ENCODE data around the gene KDM7A.

The KDM7A gene

DNA sequence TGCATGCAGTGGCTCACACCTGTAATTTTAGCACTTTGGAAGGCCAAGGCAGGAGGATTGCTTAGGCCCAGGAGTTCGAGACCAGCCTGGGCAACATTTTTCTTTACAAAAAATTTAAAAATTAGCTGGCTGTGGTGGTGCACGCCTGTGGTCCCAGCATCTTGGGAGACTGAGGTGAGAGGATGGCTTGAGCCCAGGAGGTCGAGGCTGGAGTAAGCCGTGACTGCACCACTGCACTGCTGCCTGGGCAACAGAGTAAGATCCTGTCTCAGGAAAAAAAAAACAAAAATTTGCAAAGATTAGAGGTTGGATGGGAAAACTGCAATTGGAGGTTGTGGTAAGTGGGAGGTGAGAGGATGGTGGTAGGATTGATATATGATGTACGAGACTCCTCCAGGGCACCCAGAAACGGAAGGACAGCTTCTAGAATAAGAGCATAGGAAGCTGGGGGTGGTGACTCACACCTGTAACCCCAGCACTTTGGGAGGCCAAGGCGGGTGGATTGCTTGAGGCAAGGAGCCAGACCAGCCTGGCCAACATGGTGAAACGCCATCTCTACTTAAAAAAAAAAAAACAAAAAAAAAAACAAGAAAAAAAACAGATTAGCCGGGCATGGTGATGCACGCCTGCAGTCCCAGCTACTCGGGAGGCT, 94.9 kb downstream of the KDM7A start:
- no peak for DNase-seq

DNA sequence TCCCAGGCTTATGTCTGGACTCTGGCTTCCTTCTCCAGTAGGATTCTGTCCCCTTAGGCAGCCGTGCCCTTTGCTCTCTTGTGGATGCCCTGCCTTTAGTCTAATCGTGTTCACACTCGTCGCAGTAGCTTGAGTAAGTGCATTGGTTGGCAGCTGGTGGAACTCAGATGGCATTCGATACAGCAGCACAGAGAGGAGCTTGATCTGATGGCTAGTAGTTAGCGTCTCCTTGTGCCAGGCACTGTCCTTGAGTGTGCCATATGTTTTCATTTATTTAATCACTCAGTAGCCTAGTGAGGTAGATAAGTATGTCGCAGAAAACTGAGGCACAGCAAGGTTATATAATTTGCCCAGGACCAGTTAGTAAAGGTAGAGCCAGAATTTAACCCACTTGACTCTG, 95.9 kb downstream of the KDM7A start:
- no peak for DNase-seq

DNA sequence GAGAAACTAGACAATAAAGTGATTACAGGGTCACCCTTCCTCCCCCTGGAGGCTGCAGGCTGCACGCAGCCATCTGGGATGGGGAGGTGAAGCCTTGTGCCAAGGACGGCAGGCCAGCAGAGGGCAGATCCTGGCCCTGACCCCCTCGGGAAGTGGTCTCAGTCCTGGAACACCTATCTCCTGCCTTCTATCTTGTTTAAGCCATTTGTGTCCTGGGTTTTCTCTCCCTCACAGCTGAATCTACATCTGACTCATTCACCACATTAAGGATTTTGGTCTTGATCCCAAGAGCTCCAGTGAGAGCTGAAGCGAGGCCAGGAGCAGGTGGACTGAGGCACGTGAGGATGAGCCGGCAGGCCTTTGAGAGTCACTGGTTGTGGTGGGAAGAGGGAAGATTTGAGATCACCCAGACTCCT, 97.7 kb downstream of the KDM7A start:
- DNase-seq: no peak

- no peak for DNase-seq
Measured at GRCh38 chr7:140078392-140078791, 98.4 kb downstream of the KDM7A start.

DNA sequence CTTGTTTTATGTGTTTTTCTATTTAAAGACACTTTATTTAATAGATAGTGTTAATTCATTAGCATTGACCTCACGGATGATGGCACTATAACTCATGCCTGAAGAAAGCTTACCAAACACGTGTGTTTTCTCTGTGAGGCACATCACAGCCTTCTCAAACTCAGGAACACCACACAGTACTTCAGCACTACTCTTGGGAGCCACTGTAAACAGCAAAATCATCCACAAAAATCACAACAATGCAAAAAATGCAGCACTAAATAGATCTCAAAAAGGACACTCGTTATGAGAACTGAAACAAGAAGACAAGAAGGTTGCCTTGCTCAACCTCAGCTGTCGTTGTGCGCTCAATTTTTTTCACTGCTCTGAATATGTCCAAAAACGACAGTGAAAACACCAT, 102.0 kb downstream of the KDM7A start:
- DNase-seq: no peak

- DNase-seq: no peak
Measured at GRCh38 chr7:140070546-140070945, 106.2 kb downstream of the KDM7A start.

- DNase-seq: no peak
Measured at GRCh38 chr7:140069298-140069949, 107.4 kb downstream of the KDM7A start.

DNA sequence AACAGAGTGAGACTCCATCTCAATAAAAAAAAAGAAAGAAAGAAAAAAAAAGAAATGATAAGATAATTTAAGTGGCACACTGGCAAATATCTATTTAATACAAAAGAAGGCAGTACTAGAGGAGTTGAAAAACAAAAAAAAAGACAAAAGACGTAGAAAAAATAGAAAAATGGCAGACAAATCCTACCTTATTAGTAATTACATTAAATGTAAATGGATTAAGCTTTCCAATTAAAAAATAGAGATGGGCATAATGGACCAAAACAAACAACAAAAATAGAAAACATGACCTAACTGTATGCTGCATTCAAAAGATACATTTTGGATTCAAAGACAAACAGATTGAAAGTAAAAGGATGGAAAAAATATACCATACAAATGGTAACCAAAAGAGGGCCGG, 108.8 kb downstream of the KDM7A start:
- no peak for DNase-seq

- DNase-seq: no peak
Measured at GRCh38 chr7:140067052-140067451, 109.7 kb downstream of the KDM7A start.

- peak; percentile 91 for DNase-seq
Measured at GRCh38 chr7:140062528-140063299, 114.1 kb downstream of the KDM7A start, which contains the start of gene PARP12. TSS of gene PARP12 (minus strand) at chr7:140062951. CDS start at chr7:140062847, 104 bp downstream.

DNA sequence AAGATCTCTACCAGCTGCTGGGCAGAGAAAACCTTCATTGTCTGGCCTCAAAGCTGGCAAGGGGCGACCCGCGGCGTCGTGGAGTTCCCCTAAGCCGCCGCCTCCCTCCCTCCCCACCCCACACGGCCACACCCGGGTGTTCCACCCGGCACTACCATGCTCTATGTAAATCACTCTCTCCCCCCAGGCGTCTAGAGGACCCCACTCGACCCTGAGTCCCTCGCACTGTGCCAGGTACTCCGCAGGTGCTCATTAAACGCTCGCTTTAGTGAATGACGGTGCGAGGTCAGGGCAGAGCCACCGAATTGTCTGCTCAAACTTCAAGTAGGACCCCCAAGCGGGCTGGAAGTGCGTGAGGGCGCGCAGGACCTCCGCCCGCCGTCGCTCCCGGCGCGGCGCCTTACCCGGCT, 114.7 kb downstream of the KDM7A start:
- peak; percentile 38 for DNase-seq

GRCh38 chr7:140061607-140061930, 115.2 kb downstream of the KDM7A start:
- no peak for DNase-seq

DNA sequence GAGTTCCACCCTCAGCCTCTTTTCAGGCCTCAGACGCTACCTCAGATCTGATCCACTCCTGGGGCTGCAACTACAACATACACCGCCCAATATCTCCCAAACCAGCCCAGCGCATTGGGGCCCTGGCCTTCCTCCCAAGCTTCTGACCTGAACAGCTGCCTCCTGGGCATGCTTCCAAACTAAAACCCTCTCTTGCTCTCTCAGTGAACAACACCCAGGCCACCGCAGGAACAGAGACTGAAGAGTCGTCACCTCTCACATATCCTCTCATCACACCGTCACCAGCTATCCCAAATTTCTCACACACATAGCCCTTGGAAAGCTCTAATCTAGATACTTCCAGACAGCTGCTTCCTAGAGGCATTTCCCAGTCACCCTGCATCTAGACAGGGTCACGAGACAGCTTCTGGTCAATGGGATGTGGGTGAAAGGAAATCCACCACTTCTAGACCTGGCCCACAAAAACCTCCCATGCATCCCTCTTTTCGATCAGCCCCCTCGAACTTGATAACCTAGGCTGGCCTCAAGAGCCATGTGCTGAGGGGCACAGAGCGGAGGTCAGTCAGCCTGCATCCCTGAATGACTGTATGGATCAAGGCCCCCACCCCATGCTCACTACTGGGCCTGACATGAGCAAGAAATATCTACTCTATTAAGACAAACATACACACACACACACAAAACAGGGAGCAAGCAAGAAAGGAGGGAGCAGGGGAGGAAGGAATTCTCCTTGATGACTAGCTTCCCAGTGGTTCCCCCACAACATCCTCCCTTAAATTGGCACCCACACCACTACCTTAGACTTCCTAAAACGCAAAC, 115.8 kb downstream of the KDM7A start:
- DNase-seq: peak; percentile 71

DNA sequence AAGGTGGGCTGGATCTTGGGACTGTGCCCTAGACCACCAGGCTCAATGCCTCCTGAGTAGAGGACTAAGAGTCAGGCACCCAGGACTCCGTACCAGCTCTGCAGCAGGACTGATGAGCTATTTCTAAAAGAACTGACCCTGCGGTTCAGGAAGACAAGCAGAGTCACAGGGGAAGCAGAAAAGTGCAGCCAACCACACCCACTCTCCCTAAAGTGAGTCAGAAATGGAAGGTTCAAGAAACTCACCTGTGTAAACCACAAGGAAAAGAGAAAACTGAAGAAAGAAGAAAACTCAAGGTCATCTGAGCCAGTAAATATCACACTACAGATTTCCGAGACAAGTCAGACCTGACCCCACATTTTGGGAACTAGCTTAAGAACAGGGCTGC, 116.5 kb downstream of the KDM7A start:
- DNase-seq: no peak

DNA sequence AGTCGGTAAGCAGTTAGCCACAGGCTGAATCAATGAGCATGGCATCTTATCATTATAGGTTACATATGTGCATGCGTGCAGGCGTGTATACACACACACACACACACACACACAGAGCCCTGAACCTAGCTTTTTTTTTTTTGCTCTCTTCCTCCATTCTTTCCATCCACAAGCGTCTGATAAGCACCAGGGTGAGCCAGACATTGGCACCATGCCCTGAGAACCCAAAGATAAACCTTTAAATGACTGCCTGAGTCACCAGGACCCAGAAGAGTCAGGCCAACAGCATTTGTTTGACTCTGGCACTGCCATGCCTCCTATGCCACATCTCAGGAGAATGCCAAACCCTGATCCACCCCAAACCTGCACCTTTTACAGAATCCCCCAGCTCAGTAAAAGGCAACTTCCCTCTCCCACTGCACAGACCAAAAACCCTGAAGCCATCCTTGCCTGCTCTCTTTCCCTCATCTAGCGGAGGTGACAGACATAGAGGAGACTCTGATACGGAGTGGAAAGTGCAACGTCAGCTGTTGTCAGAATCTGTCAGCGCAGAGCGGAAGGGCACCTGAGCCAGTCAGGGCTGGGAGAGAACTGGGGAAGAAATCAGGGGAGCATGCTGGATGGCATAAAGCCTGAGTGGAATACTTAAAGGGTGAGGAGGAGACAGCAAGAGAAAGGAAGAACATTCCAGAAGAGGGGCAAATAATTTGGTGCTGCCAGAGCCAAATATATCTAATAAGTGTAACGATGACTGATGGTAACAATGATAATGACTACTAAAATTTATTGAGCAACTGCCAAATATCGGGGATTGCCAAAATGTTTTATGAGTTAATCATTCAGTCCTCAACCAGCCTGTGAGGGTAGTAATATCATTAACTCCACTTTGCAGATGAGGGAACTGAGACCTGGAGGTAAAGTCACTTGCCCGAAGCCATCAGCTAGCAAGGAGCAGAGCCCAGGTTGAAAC, 117.2 kb downstream of the KDM7A start:
- no peak for DNase-seq

DNA sequence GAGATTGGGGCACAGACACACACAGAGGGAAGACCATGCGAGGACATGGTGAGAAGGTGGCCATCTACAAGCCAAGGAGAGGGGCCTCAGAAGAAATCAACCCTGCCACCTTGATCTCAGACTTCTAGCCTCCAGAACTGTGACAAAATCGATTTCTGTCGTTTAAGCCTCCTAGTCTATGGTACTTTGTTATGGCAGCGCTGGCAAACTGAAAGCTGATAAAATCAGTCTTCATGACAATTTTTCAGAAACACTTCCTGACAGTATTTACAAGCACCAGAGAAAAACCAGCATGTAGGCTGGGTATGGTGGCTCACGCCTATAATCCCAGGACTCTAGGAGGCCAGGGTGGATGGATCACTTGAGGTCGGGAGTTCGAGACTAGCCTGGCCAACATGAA, 118.3 kb downstream of the KDM7A start:
- DNase-seq: no peak

DNA sequence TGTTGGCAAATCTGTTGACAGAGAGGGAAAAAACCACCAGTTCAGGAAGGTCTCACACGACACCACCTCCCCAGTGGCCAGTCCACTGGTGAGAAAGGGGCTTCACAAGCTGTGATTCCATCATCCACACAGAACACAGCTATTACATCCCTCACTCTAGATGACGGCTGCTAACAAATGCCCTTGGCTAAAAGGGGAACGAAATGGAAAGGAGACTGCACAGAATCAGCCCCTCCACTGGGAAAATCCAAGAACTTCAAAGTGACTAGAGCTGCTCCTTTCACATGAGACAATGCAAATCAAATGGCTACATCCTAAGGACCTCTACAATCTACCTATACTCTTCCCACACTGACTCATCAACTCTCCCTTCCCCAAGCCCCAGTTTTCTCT, 119.6 kb downstream of the KDM7A start:
- no peak for DNase-seq

DNA sequence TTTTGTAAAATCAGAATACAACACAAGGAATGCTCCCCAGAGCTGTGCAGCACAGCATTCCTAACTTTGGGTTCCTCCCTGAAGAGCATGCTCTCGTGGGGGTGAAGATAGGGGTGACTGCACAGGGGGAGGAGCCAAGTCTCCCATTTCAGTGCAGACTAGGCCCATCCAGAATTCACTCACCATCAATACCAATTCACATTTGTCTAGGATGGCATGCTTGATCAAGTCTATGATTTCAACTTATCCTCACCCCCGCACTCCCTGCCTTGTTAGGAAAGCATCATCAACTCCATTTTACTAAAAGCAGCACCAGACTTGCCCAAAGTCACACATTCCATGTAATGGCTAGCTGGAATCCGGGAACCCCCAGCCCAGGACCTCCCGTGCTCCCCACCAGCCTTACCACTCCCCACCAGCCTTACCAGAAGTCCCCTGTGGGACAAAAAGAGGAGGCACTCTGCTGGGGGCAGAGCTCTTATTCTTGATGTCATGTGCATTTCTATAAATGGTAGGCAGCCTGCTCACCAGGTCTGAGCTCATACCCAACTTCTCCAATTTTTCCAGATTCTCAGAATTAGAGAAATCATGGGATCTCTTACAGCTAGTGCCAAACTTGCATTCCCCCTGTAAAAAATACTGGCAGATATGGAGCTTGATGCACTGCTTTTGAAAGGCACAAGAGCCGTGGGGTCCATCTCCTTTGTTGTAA, 120.2 kb downstream of the KDM7A start:
- DNase-seq: no peak

- no peak for DNase-seq
Measured at GRCh38 chr7:140055833-140056232, 121.0 kb downstream of the KDM7A start.

- DNase-seq: no peak
Measured at GRCh38 chr7:140054751-140055150, 122.0 kb downstream of the KDM7A start.

DNA sequence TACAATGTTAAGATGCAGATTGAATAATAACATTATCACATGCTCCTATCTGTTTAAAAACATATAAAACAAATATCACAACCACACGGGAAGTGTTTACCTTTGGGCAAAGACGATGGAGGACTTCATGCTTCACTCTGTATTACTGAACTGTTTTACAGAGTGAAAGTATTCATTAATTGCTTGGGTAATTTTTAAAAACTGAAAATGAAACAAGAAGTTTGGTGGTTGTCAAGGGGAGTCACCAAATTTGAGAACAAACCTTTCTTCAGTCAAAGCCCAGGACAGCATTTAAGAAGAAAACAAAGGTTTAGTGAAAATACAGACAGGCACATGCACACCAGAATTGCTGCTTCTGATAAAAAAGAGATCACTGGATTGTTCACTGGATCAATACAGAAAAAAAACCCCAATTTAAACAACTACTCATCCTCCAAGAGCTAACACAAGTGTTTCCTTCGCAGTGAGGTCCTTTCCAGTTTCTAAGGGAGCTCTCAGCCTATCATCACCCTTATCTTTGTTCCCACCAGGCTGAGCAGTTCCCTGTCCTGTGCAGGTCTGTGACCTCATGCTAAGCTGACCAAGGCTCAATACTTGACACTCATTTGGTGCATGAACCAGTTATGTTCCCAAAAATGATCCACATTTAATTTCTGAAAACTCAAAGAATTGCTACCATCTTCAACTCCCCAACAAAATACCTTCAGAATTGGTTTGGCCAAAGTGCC, 122.8 kb downstream of the KDM7A start:
- DNase-seq: no peak
